HEK293 (cell line): ENCODE data around the gene EML4.

Source experiments
- HOXA7 ChIP-seq: sonication (generic); formaldehyde crosslinking; IDR thresholded peaks from 2 replicates; pipeline ENCODE4 v1.8.1; 2022; ENCODE audit warnings: missing genetic modification reagents, borderline replicate concordance
- TF ChIP-seq, protein P1 (sequence below): fragments of 450-650 bp; formaldehyde crosslinking; IDR thresholded peaks from 2 replicates; pipeline ENCODE4 v1.5.1; 2016; ENCODE audit warnings: missing biosample characterization, missing genetic modification characterization, low read depth

DNA sequence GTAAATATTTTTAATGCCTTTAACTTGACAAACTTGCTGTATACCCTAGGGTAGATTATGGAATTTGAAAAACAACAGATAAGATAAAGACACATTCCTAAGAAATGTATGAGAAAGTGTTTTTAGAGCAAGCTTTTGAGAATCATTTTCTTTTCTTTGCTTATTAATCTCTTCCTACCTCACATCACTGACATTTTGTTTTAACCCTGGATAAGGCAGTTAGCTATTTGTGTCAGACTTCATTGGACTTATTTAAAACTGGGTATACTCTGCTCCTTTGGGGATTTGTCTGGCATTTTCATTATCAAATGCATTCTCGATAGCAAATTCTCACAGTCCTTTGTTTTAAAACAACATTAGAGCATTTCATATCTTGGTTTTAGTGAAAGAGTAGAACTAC lies 17.2 kb downstream of the EML4 start:
- TF ChIP-seq, protein P1, sequence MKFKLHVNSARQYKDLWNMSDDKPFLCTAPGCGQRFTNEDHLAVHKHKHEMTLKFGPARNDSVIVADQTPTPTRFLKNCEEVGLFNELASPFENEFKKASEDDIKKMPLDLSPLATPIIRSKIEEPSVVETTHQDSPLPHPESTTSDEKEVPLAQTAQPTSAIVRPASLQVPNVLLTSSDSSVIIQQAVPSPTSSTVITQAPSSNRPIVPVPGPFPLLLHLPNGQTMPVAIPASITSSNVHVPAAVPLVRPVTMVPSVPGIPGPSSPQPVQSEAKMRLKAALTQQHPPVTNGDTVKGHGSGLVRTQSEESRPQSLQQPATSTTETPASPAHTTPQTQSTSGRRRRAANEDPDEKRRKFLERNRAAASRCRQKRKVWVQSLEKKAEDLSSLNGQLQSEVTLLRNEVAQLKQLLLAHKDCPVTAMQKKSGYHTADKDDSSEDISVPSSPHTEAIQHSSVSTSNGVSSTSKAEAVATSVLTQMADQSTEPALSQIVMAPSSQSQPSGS, result no peak
- TF ChIP-seq HOXA7 (CRISPR knock-in tag), result no peak
